Suppressor macrophage treated with lipopolysaccharide for 1 hour (primary cell): ENCODE data around the gene FNTB.

Experiments used
- DNase-seq, 3 donors: peaks; one replicate each; pipeline ENCODE4 v3.0.0-alpha.2; 2020 to 2022

The FNTB gene

DNA sequence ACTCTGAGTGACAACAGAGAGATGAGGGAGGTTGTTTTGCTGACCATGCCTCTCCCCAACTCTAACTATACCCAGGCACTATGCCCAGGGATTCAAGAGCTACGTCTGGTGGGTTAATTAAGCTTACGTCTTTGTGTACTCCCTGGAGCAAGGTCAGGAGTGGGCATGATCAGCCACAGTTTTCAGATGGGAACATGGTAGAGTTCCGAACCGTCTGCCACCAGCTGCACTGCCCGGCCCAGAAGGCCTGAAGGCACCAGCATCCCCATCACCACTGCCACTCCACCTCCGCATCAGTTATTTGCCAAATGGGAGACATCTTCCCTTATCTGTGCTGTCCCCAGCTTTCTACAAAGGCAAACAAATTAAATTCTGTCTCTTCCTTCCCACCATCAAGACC is 33.0 kb upstream of the FNTB start:
- DNase-seq, result no peak

GRCh38 chr14:64954491-64955240 is 32.0 kb upstream of the FNTB start:
- no peak for DNase-seq

GRCh38 chr14:64955297-64955696 is 31.4 kb upstream of the FNTB start:
- no peak for DNase-seq

- no peak for DNase-seq
Observed at GRCh38 chr14:64956697-64957406, 29.8 kb upstream of the FNTB start.

- DNase-seq, result no peak
Observed at GRCh38 chr14:64958201-64958600, 28.5 kb upstream of the FNTB start.

DNA sequence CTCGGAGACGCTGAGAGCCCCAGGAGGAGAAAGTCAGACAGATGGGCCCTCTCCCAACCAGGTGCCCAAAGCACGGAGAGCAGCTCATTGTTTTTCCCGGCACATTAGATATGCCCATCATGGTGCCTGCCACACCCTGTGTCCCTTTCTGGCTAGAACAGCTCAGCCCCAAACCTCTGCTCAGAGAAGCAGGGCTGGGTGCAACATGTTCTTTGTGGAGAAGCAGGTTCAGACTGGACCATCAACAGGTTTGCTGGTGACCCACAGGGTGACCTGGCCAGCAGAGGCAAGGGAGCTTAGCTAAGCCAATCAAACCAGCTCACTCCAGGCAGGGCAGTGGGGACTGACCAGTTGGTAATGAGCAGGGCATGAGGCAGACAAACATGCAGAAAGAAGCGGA is 28.0 kb upstream of the FNTB start:
- no peak for DNase-seq

- DNase-seq, result no peak
Observed at GRCh38 chr14:64960762-64961276, 25.9 kb upstream of the FNTB start.

GRCh38 chr14:64963611-64964010 is 23.1 kb upstream of the FNTB start:
- DNase-seq, result no peak

GRCh38 chr14:64965356-64966000 is 21.2 kb upstream of the FNTB start:
- no peak for DNase-seq

- DNase-seq, result no peak
Observed at GRCh38 chr14:64966976-64967375, 19.7 kb upstream of the FNTB start.

DNA sequence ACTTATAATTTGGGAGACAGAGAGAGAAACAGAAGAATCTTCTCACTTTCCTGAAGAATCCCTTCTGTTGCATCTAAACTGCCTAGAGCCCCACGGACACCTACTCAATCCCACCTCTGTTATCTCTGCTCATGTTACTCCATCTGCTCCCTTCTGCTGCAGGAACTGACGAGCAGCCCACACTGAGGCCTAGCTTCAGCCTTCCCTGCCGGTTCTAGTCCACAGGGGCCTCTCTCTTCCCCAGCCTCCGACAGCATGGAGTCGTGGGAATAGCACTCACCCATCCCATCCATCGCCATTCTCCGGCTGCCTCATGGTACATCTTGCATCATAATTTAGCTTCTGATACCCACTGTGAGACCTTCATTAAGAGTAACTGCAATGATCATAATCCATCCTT is 18.5 kb upstream of the FNTB start:
- DNase-seq, result no peak

DNA sequence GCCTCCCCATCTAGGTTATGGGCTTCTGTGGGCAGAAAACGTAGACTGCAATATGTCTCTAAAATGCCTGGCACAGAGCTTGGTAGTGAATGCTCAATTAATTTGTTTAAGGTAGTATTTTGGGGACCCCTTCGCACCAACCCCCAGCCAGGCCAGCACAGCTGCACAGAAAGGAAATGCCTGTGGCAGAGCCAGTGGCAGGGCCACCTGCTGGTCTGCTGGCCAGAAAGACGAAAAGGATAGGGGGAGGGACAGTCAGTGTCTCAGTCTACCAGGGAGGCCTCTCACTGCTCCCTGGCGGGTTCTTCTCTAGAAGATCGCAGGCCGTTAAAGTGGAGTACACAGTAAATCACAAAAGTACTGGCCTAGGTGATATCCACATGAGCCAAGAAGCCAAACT is 18.0 kb upstream of the FNTB start:
- DNase-seq, result no peak

DNA sequence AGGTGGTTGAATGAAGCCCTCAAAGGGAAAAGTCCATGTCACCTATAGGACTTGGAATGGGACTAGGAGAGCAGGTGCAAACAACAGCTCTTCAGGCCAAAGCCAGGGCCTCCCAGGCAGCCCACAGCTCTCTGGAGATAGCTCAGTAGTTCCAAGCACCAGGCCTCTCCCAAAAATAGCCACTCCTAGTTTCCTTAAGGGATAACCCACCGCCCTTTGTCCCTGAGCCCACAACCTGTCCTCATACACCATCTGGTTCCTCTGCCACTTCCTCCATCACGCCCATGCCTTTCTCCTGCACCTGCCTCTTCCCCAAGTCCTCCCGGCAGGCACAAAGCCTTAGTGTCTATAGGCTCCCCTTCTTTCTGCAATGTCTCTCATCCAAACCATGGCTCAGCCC is 16.7 kb upstream of the FNTB start:
- DNase-seq, result no peak

DNA sequence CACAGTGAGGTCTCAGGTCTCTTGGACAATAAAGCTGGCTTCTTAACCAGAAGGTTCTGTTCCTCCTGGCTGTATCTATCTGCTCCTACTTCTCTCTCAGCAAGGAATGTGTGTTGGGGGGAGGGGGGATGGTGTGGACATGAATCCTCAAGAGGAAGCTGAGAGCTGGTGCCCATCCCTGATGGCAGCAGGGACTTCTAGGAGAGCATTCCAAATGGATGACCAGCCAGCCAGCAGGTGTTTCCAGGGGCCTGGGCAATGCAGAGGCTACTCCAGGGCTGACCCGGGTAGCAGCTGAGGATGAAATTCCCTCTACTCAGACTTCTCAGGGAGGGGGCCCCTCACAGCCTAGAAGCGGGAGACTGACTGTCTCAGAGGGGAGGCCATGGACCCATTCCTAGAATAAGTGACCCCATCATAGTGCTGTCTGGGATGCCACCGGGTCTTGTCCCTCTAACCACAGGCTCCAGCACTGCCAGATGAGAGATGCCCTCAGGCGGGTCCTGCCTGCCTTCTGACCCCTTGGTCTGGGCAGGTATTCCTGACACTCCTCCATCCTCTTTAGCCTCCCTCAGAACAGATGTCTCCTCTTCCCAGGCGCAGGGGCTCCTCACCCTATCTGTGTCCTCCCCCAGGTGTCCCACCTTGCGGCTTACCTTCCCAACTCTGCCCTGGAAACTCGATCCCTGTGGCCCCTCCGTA is 15.8 kb upstream of the FNTB start:
- no peak for DNase-seq

DNA sequence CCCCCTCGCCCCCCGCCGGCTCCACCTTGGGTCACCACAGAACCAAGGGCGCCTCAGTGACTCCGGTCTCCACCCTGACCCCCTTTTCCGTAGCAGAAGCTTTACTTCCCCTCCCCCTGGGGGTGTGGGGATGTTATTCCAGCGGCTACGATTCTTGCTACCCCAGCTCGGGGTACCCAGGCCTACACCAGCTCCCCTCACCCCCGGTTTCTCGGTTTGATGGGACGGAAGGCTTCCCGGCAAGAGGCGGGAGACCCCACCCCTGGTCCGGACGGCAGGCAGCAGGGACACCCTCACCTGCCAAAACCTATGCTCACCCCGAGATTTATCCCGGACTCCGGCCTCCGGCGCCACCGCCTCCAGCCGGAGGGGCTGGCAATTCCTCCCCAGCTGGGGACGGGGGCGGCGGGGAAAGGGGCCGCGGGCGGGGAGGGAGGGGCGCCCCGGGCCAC is 15.2 kb upstream of the FNTB start:
- no peak for DNase-seq

DNA sequence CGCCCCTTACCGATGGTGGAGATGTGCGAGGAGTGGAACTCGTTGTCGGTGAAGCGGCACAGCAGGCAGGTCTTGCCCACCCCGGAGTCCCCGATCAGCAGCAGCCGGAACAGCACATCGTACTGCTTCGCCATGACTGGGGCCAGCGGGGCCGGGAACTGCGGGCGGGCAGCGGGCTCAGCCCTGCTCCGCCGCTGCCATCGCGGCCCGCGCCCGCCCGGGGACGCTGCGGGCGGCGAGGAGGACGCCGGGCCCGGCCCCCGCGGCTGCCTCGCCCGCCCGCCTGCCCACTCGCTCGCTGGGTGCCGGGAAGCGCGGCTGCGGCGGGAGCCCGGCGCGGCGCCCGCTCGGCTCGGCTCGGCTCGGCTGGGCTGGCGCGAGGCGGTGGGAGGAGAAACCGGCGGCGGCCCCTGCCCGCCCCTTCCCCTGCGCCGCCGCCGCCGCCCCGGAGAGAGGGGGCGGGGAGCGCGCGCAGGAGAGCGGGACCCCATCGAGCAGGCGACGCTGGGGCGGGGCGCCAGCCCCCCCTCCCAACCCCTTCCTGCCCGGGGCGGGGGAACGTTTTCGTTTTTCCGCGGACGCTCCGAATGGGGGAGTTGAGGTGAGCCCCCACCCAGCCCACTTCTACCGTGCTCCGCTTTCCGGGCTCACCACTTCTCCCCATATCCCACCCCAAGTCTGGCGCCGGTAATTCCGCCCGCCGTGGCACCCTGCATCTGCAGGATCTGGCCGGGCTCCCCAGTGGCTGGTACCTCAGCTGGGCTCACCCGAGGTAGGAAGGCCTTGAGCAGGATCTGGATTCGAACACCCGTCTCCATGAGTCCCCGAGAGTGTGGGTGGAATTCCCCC is 14.5 kb upstream of the FNTB start, which contains the start of gene RAB15:
Gene RAB15 (minus strand): TSS at position 394 of the 849 bp plus-strand sequence. CDS start 260 bp downstream, at position 134.
- DNase-seq, result peak; percentile 34 to 76 (median 57)

DNA sequence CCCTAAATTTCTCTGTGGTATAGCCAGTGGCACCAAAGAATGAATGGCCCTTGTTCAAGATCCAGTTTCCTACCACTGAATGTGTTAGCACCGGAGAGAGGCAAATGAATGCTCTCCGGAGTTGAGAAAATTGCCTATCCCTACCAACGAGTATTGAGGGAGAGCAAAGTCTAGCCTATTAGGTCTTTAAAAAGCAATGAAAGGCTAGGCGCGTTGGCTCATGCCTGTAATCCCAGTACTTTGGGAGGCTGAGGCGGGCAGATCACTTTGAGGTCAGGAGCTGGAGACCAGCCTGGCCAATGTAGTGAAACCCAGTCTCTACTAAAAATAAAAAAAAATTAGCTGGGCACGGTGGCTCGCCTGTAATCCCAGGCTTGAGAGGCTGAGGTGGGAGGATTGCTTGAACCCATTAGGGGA is 13.7 kb upstream of the FNTB start:
- no peak for DNase-seq

DNA sequence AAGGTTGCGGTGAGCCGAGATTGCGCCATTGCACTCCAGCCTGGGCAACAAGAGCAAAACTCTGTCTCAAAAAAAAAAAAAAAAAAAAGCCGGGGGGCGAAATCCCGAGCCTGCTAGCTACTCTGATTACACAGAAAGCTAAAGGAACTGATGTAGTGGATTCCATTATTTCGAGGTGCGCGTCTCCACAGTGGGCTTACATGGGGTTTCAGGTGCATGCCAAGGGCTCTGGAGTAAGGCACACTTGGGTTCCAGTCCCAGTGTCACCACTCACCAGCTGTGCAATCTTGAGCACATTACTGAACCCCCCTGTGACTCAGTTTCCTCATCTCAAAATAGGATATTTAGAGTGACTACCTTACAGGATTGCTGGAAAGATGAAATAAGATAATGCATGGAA is 12.9 kb upstream of the FNTB start:
- DNase-seq, result no peak

DNA sequence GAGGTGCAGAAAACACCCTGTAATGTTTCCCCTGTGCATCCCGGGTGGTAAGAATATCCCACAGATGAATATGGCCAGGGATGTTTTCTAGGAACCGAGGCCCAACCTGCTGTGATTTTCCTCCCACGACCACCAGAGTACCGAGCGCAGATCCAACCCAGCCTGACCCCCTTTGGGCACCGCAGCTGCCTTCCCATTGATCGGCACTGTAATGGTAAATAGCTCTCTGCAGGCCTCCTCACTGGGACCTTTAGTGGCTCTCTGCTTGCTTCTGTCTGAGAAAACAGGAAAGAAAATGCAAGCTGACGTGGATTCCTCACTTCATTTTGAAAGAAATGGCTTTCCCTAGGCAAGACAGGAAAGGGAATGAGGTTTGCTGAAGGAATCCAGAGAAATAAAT is 12.1 kb upstream of the FNTB start:
- DNase-seq, result no peak

DNA sequence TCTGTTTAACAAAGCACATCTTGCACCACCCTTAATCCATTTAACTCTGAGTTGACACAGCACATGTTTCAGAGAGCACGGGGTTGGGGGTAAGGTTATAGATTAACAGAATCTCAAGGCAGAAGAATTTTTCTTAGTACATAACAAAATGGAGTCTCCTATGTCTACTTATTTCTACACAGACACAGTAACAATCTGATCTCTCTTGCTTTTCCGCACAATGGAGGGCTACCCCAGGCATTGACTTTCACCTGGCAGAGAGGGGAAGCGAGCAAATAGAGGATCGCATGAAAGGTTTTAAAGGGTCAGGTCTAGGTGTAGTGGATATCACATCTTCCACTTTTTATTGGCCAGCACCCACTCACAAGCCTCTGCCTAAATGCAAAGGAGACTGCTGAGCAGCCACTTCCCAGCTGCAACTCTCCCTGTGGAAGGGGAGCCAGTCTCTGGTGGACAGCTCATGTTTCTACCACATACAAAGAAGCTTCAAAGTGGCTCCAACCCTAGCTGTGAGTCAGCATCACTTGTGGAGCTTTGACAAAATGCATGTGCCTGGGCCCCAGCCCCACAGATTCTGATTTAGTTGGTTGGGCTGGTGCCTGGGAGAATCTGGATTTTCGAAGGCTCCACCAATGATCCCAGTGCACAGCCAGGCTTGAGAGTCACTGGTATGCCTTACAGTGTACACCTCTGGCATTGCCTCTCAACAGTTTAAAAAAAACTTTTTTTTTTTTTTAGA is 7.2 kb upstream of the FNTB start:
- no peak for DNase-seq
